Esophagus muscularis mucosa (tissue), 4 donors: Measurements from ENCODE around the gene ZNF543. TPM values are rescaled to one million over a fixed set of nuclear protein-coding genes. Genes with fewer than 3 reads are reported as not detected.

Experiments used
- DNase-seq: peaks from one replicate; pipeline ENCODE4 v3.0.0-alpha.2; 2017; ENCODE audit errors: extremely low spot score
- H3K27ac ChIP-seq, 4 donors: fragments of 200-600 bp; sonication (generic); replicated peaks in 1 of 4; 1 replicate in 3 of 4; 2 replicates in 1 of 4; pipeline ENCODE4 v1.5.1; 2016 to 2019; ENCODE audit warnings: mild to moderate bottlenecking in 1 of 4
- H3K27me3 ChIP-seq, 4 donors: fragments of 200-600 bp; sonication (generic); one replicate each; pipeline versions ENCODE4 v1.5.1 to v1.6.0; 2016 to 2019
- H3K36me3 ChIP-seq, 4 donors: fragments of 200-600 bp; sonication (generic); one replicate each; pipeline ENCODE4 v1.5.1; 2016 to 2019
- H3K4me1 ChIP-seq, 4 donors: fragments of 200-600 bp; sonication (generic); one replicate each; pipeline ENCODE4 v1.5.1; 2016 to 2019
- H3K4me3 ChIP-seq, 4 donors: fragments of 200-600 bp; sonication (generic); 1 replicate in 2 of 4; 2 replicates in 2 of 4; pipeline ENCODE4 v1.5.1; 2016 to 2019; ENCODE audit warnings: mild to moderate bottlenecking in 4 of 4, moderate library complexity in 1 of 4
- H3K9me3 ChIP-seq, 4 donors: fragments of 200-600 bp; sonication (generic); 1 replicate in 3 of 4; 2 replicates in 1 of 4; pipeline ENCODE4 v1.5.1; 2016 to 2019
- CTCF ChIP-seq, 3 experiments: fragments of 200-600 bp in 2 of 3; fragments of 450-650 bp in 1 of 3; sonication (generic) in 2 of 3; IDR thresholded peaks; one replicate each; pipeline ENCODE4 v1.5.1; 2017 to 2019; ENCODE audit warnings: antibody characterized with exemption in 3 of 3, mild to moderate bottlenecking in 2 of 3, moderate library complexity in 1 of 3
- EP300 ChIP-seq: sonication (generic); formaldehyde crosslinking; IDR thresholded peaks from one replicate; pipeline ENCODE4 v1.6.1; 2017; ENCODE audit warnings: antibody characterized with exemption
- POLR2A ChIP-seq: fragments of 450-650 bp; IDR thresholded peaks from one replicate; pipeline ENCODE4 v1.6.1; 2017; ENCODE audit warnings: antibody characterized with exemption, moderate library complexity, mild to moderate bottlenecking, low read depth
- POLR2AphosphoS5 ChIP-seq, 2 donors: sonication (generic); formaldehyde crosslinking; IDR thresholded peaks; one replicate each; pipeline ENCODE4 v1.6.1; 2017; ENCODE audit warnings: antibody characterized with exemption in 2 of 2
- WGBS: methylation state at CpG from one replicate; pipeline ENCODE4 v1.1.5; 2018; 5-methylcytosine and 5-hydroxymethylcytosine counted together
- intact Hi-C: fragments of 100-400 bp; cut with DNase I; formaldehyde crosslinking; loops from one replicate; pipeline ENCODE4 v1.15.1; 2023
- total RNA-seq, 4 donors: library from RNA; depleted of rRNA; stranded (reverse); fragments of >200 nt; gene quantifications; one replicate each; pipeline versions ENCODE4 v1.1.0 to v1.2.1, GENCODE V29; 2016

ZNF543 gene
- total RNA-seq, 4 donors from 2014 or later: 6.6 to 9.1 (median 8.3) TPM

GRCh38 chr19:57359300-57359699 is 39.0 kb downstream of the ZNF543 start:
- intact Hi-C loops: loop anchor here (10.0 kb wide), 1 partner anchor 74 kb away; the partner anchor contains the start of gene ZNF460
- H3K9me3 ChIP-seq: peaks cover 0 to 69% (median 35%) of the 10 kb centered on the region in 4 donors
- H3K4me3 ChIP-seq: no peak overlapping the region
- no peak overlapping the region for H3K27ac ChIP-seq
- H3K27me3 ChIP-seq: no peaks in the 10 kb centered on the region
- peaks cover 10 to 15% (median 13%) of the 10 kb centered on the region in 4 donors for H3K4me1 ChIP-seq
- peaks cover 32 to 57% (median 50%) of the 10 kb centered on the region in 4 donors for H3K36me3 ChIP-seq
- DNase-seq: no peak
- TF ChIP-seq EP300: no peak
- no peak for TF ChIP-seq POLR2AphosphoS5 (IDR thresholded peaks at IDR 0.05)
- no peak for TF ChIP-seq POLR2A
- TF ChIP-seq CTCF (IDR thresholded peaks at IDR 0.05): no peak

- peak overlapping the region; percentile 83 to 94 (median 86) for H3K4me3 ChIP-seq
Measured at GRCh38 chr19:57362419-57362818, 42.1 kb downstream of the ZNF543 start.

GRCh38 chr19:57362997-57363687 is 42.9 kb downstream of the ZNF543 start, which contains the start of the genes TRAPPC2B and ZNF547:
Gene TRAPPC2B, plus strand, starts transcription at chr19:57363551. Its CDS starts 1,283 bp downstream, at chr19:57364834.
Gene ZNF547, plus strand, starts transcription at chr19:57363551. Its CDS starts 5,005 bp downstream, at chr19:57368556.
- H3K36me3 ChIP-seq: peaks cover 0 to 21% (median 14%) of the 10 kb centered on the region in 4 donors
- 0% methylated on average over 13 of the region's 47 CpGs for WGBS
- peak; percentile 100 for DNase-seq
- H3K9me3 ChIP-seq: peaks cover 0 to 31% (median 6%) of the 10 kb centered on the region in 4 donors
- H3K4me1 ChIP-seq: peaks cover 14 to 24% (median 18%) of the 10 kb centered on the region in 4 donors
- peak within 1 kb of the TSS; percentile 83 to 94 (median 86) for H3K4me3 ChIP-seq
- no peak for TF ChIP-seq POLR2A
- peak; percentile 95 to 99 for TF ChIP-seq POLR2AphosphoS5 (IDR thresholded peaks at IDR 0.05)
- TF ChIP-seq EP300: peak; percentile 72
- no peak for TF ChIP-seq CTCF (IDR thresholded peaks at IDR 0.05)
- peak within 1 kb of the TSS; percentile 93 to 98 (median 97) for H3K27ac ChIP-seq
- no peaks in the 10 kb centered on the region for H3K27me3 ChIP-seq
- intact Hi-C loops: loop anchor here (2.0 kb wide), 1 partner anchor 26 kb away; the partner anchor contains the start of gene ZNF548

More at GRCh38 chr19:57362419-57362818, 42.1 kb downstream of the ZNF543 start:
- peaks cover 14 to 22% (median 18%) of the 10 kb centered on the region in 4 donors for H3K4me1 ChIP-seq
- peaks cover 0 to 38% (median 12%) of the 10 kb centered on the region in 4 donors for H3K9me3 ChIP-seq
- H3K36me3 ChIP-seq: peaks cover 1 to 27% (median 21%) of the 10 kb centered on the region in 4 donors
- DNase-seq: no peak
- TF ChIP-seq POLR2A: no peak
- TF ChIP-seq CTCF (IDR thresholded peaks at IDR 0.05): no peak
- no peak for TF ChIP-seq EP300
- no peak for TF ChIP-seq POLR2AphosphoS5 (IDR thresholded peaks at IDR 0.05)
- no peaks in the 10 kb centered on the region for H3K27me3 ChIP-seq
- 77% methylated on average over 2 of the region's 2 CpGs for WGBS
- intact Hi-C loops: loop anchor here (2.0 kb wide), 1 partner anchor 26 kb away; the partner anchor contains the start of gene ZNF548
- H3K27ac ChIP-seq: peak overlapping the region; percentile 75 to 98 (median 95)

- Histone ChIP-seq H3K9me3 (peaks cover 0 to 25% (median 3%) of the 10 kb centered on the region in 4 donors), H3K4me1 (peaks cover 14 to 24% (median 18%) of the 10 kb centered on the region in 4 donors), H3K27me3 (no peaks in the 10 kb centered on the region), H3K4me3 (peak overlapping the region; percentile 83 to 94 (median 86)), H3K27ac (peak overlapping the region; percentile 93 to 98 (median 97)), H3K36me3 (peaks cover 0 to 17% (median 9%) of the 10 kb centered on the region in 4 donors)
- no peak for DNase-seq
- TF ChIP-seq POLR2AphosphoS5 (IDR thresholded peaks at IDR 0.05): no peak
- no peak for TF ChIP-seq POLR2A
- TF ChIP-seq EP300: no peak
- TF ChIP-seq CTCF (IDR thresholded peaks at IDR 0.05): no peak
- intact Hi-C loops: loop anchor here (2.0 kb wide), 1 partner anchor 25 kb away; the partner anchor contains the start of gene ZNF548
- WGBS: 1% methylated on average over 10 of the region's 18 CpGs
Measured at GRCh38 chr19:57363688-57364181, 43.5 kb downstream of the ZNF543 start.
